LNCaP clone FGC (cell line): ENCODE data around the gene NSG2.
A peak's percentile ranks its signal among the peaks of the same experiment; 100 is the strongest.
"Not testable (repeated sequence)": the region's sequence is repeated elsewhere in the genome, so short reads cannot be mapped to it uniquely, and the experiment has no call there.

Source experiments
- DNase-seq: peaks from one replicate; pipeline ENCODE4 v3.0.0-alpha.2; 2011; ENCODE audit warnings: low read depth
- H3K4me3 ChIP-seq: 2 replicates; pipeline ENCODE4 v1.5.1; 2011; ENCODE audit warnings: mild to moderate bottlenecking, low read depth, low read length, control low read depth
- TF ChIP-seq, protein P1 (sequence below): IDR thresholded peaks from 2 replicates; pipeline ENCODE4 v1.5.1; 2012; ENCODE audit warnings: mild to moderate bottlenecking; ENCODE audit not compliant: control insufficient read depth, insufficient read depth; ENCODE audit errors: extremely low read depth

NSG2 gene

DNA sequence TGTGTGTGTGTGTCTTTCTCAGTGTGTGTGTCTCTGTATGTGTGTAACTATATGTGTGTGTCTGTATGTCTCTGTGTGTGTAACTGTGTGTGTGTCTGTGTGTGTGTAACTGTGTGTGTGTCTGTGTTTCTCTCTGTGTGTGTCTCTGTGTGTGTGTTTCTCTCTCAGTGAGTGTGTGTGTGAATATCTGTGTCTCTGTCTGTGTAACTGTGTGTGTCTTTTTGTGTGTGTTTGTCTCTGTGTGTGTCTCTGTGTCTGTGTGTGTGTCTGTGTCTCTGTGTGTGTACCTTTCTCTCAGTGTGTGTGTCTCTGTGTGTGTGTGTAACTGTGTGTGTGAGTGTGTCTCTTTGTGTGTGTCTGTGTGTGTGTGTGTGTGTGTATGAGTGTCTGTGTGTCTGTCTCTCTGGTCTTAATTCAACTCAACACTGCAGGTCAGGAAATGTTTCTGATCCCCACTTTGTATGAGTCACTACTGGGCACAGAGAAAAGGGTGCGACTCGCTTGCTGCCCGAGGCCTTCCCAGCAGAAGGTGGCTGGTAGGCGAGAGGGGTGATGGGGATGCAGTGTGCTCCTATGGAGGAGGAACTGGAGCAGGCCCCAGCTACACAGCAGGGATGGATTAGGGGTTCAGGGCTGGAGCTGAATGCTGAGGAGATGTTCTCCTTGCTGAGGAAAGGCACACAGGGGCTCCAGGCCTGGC, 52.1 kb downstream of the NSG2 start:
- TF ChIP-seq, protein P1, sequence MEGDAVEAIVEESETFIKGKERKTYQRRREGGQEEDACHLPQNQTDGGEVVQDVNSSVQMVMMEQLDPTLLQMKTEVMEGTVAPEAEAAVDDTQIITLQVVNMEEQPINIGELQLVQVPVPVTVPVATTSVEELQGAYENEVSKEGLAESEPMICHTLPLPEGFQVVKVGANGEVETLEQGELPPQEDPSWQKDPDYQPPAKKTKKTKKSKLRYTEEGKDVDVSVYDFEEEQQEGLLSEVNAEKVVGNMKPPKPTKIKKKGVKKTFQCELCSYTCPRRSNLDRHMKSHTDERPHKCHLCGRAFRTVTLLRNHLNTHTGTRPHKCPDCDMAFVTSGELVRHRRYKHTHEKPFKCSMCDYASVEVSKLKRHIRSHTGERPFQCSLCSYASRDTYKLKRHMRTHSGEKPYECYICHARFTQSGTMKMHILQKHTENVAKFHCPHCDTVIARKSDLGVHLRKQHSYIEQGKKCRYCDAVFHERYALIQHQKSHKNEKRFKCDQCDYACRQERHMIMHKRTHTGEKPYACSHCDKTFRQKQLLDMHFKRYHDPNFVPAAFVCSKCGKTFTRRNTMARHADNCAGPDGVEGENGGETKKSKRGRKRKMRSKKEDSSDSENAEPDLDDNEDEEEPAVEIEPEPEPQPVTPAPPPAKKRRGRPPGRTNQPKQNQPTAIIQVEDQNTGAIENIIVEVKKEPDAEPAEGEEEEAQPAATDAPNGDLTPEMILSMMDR: no peak
- DNase-seq: no peak

DNA sequence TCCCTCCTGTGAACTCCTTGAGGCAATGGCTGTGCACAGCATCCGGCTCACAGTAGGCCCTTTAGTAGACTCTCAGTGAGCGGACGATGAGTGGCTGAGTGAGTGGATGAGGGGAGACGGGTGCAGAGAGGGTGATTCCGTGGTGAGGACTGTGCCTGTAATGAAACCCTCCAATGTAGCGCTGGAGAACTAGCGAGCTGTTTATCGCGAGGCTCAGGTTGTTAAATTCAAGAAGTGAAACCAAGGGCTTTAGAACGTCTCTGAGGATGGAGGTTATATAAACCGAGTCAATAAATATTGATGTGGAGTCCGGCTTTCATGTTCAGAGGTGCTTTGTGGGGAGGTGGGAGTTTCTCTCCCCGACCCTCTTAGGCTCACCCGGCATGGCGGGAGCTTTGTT, 53.2 kb downstream of the NSG2 start:
- TF ChIP-seq, protein P1: no peak
- DNase-seq: no peak
- no peak overlapping the region for H3K4me3 ChIP-seq

More for the DNA sequence above, 52.1 kb downstream of the NSG2 start:
- H3K4me3 ChIP-seq: no peak overlapping the region

DNA sequence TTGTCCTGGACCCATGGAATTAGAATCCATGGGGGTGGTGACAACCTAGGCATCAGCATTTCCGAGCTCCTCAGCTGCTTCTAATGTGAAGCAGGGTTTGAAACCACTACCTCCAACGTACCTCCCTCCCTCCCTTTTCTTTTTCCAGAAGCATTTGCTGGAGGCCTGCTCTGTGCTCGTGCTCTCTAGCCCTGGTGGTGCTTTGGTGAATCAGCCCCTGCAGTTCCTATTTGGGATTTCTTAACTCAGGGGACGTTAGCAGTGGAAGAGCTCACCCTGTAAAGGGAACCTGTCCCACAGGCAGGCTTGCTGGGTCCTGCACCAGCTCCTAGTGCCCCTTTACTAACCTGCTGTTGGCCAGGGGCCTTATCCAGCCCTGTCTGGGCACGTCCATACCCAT, 55.0 kb downstream of the NSG2 start:
- TF ChIP-seq, protein P1: no peak
- no peak for DNase-seq
- H3K4me3 ChIP-seq: no peak overlapping the region

DNA sequence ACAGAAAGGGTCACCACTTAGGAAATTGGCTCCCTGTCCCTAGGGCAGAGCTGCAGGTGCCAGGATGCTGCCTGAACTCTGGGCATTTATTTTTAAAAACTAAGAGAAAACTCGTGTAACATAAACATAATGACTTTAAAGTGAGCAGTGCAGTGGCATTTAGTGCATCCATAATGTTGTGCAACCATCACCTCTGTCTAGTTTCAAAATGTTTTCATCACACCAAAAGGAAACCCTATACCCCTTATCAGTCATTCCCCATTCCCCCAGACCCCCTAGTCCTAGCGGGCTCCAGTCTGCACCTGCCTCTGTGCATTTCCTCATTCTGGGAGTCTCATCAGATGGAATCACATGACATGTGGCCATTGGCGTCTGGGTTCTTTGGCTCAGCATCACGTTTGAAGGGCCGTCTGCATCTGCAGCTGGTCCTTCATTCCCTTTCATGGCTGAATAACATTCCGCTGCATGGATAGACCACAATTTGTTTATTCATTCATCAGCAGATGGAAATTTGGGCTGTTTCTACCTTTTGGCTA, 55.8 kb downstream of the NSG2 start:
- TF ChIP-seq, protein P1: no peak
- H3K4me3 ChIP-seq: no peak overlapping the region
- DNase-seq: no peak

DNA sequence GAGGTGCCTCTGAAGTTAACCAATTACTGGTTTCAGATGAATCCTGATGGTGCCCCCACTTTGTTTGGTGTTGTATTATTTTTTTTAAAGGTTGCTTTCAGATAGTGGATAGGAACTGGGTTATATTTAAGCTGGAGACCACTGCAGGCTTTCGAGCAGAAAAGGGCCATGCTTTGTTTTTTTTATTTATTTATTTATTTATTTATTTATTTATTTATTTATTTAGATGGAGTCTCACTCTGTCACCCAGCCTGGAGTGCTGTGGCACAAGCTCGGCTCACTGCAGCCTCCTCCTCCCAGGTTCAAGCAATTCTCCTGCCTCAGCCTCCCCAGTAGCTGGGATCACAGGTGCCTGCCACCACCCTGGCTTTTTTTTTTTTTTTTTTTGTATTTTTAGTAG, 57.1 kb downstream of the NSG2 start:
- not testable (repeated sequence) for H3K4me3 ChIP-seq, DNase-seq

DNA sequence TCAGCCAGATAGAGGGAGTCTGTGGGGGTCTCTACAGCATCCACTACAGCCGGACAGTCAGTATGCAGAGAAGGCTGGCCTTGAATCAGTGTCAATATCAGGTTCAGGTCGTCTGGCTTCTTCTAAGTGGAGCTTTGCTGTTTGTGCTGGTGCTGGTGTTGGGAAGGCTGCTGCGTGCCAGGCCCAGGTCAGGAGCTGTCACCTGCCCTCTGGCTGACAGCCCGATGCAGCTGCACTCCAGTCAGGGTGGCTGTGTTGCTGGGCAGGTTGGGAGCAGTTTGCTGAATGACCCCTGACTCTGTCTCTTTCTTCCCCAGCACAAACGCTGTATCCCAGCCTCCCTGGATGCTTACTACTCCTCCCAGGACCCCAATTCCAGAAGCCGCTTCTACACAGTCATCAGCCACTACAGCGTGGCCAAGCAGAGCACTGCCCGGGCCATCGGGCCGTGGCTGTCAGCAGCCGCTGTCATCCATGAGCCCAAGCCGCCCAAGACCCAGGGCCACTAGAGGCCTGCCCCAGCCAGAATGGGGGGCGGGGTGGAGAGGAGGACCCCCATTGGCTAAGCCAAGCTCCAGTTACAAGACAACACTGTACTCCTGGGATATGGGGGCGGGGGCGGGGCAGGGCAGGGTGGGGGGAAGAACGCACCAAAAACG, 61.6 kb downstream of the NSG2 start:
- H3K4me3 ChIP-seq: no peak overlapping the region
- TF ChIP-seq, protein P1: no peak
- DNase-seq: peak; percentile 26

DNA sequence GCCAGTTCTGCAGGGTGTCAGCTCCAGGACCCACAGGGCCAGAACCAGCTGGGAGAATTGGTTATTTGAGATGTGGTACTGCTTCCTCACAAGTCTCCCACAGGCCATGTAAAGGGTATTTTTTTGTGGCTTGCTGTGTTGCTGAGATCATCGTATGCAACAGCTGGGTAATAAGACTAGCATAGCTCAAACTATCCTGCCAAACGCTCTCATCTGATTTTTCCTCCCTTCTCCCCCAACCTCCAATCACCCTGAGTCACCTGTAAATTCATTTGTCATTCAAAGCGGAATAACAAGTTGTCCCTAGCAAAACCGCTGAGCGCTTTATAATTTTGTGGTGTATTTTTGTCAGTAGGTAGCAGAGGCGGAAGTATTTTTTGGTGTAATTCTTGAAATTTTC, 63.2 kb downstream of the NSG2 start:
- no peak for DNase-seq
- H3K4me3 ChIP-seq: no peak overlapping the region
- TF ChIP-seq, protein P1: no peak
